ENCODE data around the gene ACOT11.

The ACOT11 gene

DNA sequence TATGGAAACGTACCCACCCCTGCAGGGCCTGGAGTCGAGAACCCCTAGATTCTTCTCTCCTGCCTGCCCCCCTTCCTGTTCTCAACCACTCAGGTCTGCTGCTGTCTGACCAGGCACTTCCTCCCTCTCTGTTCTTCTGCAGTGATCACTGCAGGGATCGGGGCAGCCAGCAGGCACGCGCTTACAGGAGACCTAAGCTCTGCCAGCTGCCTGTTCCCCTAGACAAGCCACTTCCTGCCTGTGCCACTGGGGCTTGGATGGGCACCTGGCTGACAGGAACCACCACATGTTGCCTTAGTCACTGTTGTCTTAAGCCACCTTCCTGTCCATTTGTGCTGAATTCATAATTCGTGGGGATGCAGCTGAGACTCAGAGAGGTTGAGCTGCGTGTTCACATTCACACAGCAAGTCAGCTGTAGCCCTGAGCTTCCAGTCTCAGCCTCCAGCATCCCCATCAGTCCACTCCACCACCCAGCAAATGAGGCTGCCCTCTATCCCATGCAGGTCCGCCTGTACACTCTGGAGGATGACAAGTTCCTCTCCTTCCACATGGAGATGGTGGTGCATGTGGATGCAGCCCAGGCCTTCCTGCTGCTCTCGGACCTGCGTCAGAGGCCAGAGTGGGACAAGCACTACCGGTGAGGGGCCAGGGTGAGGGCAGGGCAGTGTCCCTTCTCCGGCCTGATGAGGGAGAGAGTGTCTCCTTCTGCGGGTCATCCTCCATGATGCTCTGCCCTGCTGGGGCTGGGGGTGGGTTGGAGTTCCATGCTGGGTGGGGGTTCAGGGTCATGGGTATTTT lies 56.7 kb downstream of the ACOT11 start:
- ATAC-seq (ENCODE audit: insufficient read depth, low read depth) (peak; percentile 99), DNase-seq (peak; percentile 91)
- H3K36me3 ChIP-seq (ENCODE audit: insufficient read depth, low read length) = no peaks in the 10 kb centered on the region
- peak overlapping the region; percentile 43 for H3K4me2 ChIP-seq (ENCODE audit: insufficient read depth, low read length)
- no peaks in the 10 kb centered on the region for H3K79me2 ChIP-seq (ENCODE audit: insufficient read depth, low read length)
- peak overlapping the region; percentile 76 for H3K27ac ChIP-seq (ENCODE audit: low read length)
- no peaks in the 10 kb centered on the region for H3K9me3 ChIP-seq (ENCODE audit: insufficient read depth, low read length, severe bottlenecking)
- H4K20me1 ChIP-seq (ENCODE audit: insufficient read depth, low read length) = no peaks in the 10 kb centered on the region
- H3K27me3 ChIP-seq (ENCODE audit: insufficient read depth, low read length, poor library complexity) = no peaks in the 10 kb centered on the region
- H3K4me3 ChIP-seq (ENCODE audit: low read depth in 1 of 2, low read length in 2 of 2) = no peak overlapping the region
- TF ChIP-seq, protein P1, sequence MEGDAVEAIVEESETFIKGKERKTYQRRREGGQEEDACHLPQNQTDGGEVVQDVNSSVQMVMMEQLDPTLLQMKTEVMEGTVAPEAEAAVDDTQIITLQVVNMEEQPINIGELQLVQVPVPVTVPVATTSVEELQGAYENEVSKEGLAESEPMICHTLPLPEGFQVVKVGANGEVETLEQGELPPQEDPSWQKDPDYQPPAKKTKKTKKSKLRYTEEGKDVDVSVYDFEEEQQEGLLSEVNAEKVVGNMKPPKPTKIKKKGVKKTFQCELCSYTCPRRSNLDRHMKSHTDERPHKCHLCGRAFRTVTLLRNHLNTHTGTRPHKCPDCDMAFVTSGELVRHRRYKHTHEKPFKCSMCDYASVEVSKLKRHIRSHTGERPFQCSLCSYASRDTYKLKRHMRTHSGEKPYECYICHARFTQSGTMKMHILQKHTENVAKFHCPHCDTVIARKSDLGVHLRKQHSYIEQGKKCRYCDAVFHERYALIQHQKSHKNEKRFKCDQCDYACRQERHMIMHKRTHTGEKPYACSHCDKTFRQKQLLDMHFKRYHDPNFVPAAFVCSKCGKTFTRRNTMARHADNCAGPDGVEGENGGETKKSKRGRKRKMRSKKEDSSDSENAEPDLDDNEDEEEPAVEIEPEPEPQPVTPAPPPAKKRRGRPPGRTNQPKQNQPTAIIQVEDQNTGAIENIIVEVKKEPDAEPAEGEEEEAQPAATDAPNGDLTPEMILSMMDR (IDR thresholded peaks at IDR 0.05; ENCODE audit: borderline replicate concordance, extremely low read depth, low read length, poor library complexity, severe bottlenecking) = peak; percentile 34
- no peak for TF ChIP-seq EZH2 (IDR thresholded peaks at IDR 0.05; ENCODE audit: borderline replicate concordance, low read depth, low read length, severe bottlenecking)
- H2AFZ ChIP-seq (ENCODE audit: low read depth, low read length) = no peak overlapping the region
- H3K9ac ChIP-seq (ENCODE audit: low read depth, low read length) = peak overlapping the region; percentile 8; the same call in 1 of the 2 replicates
- peaks cover 21% of the 10 kb centered on the region for H3K4me1 ChIP-seq (ENCODE audit: insufficient read depth, low read length)

DNA sequence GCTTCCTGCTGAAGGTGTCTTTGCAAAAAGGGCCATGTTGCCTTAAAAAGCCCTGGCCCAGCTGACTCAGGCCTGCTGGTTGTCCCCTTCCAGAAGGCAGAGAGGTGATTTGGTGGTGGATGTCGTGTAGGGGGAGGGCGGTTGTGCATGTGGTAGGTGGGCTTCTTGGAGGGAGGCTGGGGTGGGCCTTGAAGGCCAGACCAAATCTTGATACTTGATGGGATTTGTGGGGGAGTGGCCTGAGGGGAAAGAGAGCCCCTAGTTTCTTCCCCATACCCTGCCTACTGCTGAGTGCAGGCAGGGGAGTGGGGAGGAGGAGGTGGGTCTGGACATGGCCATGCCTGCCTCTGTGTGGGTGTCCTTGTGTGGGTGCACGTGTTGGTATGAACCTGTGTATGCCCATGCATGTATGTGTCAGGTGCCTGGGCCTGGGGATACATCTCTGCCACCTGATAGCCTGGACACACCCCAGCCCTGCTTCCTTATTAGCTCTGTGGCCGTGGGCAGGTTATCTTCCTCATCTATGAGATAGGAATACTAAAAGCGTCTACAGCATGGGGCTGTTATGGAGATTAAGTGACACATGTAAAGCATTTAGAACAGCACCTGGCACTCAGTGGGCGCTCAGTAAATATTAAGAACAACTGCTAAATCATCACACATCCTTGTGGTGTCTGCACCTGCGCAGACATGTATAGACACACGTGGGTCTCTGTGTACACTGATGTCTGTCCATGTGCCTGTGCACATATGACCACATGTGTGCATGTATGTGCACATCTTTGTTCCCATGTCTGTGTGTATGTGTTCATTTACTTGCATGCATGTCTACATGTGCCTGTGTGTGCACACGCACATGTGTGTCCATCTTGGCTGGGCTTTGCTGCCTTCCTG lies 58.3 kb downstream of the ACOT11 start:
- Histone ChIP-seq H3K79me2 (ENCODE audit: insufficient read depth, low read length) (no peaks in the 10 kb centered on the region), H3K36me3 (ENCODE audit: insufficient read depth, low read length) (no peaks in the 10 kb centered on the region), H3K4me1 (ENCODE audit: insufficient read depth, low read length) (peaks cover 21% of the 10 kb centered on the region), H2AFZ (ENCODE audit: low read depth, low read length) (no peak overlapping the region), H3K4me3 (ENCODE audit: low read depth in 1 of 2, low read length in 2 of 2) (no peak overlapping the region), H4K20me1 (ENCODE audit: insufficient read depth, low read length) (no peaks in the 10 kb centered on the region), H3K9me3 (ENCODE audit: insufficient read depth, low read length, severe bottlenecking) (no peaks in the 10 kb centered on the region), H3K4me2 (ENCODE audit: insufficient read depth, low read length) (no peak overlapping the region), H3K27ac (ENCODE audit: low read length) (0 out of 2 replicates have a peak overlapping the region, but pooled peaks have one; percentile 12), H3K27me3 (ENCODE audit: insufficient read depth, low read length, poor library complexity) (no peaks in the 10 kb centered on the region), H3K9ac (ENCODE audit: low read depth, low read length) (no peak overlapping the region)
- no peak for DNase-seq
- no peak for TF ChIP-seq EZH2 (IDR thresholded peaks at IDR 0.05; ENCODE audit: borderline replicate concordance, low read depth, low read length, severe bottlenecking)
- TF ChIP-seq, protein P1 (IDR thresholded peaks at IDR 0.05; ENCODE audit: borderline replicate concordance, extremely low read depth, low read length, poor library complexity, severe bottlenecking) = no peak
- no peak for ATAC-seq (ENCODE audit: insufficient read depth, low read depth)

DNA sequence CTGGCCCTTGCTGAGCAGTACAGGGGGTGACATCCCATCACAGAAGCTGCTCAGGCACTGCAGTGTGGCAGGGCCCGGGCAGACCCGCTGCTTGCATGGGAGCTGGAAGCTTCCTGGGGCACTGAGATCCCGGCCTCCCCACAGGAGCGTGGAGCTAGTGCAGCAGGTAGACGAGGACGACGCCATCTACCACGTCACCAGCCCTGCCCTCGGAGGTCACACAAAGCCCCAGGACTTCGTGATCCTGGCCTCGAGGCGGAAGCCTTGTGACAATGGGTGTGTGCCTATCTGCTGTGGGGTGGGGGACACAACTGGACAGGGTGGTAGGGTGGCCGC lies 58.9 kb downstream of the ACOT11 start:
- no peak overlapping the region for H2AFZ ChIP-seq (ENCODE audit: low read depth, low read length)
- TF ChIP-seq, protein P1 (IDR thresholded peaks at IDR 0.05; ENCODE audit: borderline replicate concordance, extremely low read depth, low read length, poor library complexity, severe bottlenecking) = no peak
- TF ChIP-seq EZH2 (IDR thresholded peaks at IDR 0.05; ENCODE audit: borderline replicate concordance, low read depth, low read length, severe bottlenecking) = no peak
- no peaks in the 10 kb centered on the region for H4K20me1 ChIP-seq (ENCODE audit: insufficient read depth, low read length)
- DNase-seq = no peak
- no peak overlapping the region for H3K4me2 ChIP-seq (ENCODE audit: insufficient read depth, low read length)
- H3K4me3 ChIP-seq (ENCODE audit: low read depth in 1 of 2, low read length in 2 of 2) = no peak overlapping the region
- ATAC-seq (ENCODE audit: insufficient read depth, low read depth) = no peak
- H3K79me2 ChIP-seq (ENCODE audit: insufficient read depth, low read length) = no peaks in the 10 kb centered on the region
- no peak overlapping the region for H3K27ac ChIP-seq (ENCODE audit: low read length)
- peaks cover 21% of the 10 kb centered on the region for H3K4me1 ChIP-seq (ENCODE audit: insufficient read depth, low read length)
- H3K9ac ChIP-seq (ENCODE audit: low read depth, low read length) = no peak overlapping the region
- H3K27me3 ChIP-seq (ENCODE audit: insufficient read depth, low read length, poor library complexity) = no peaks in the 10 kb centered on the region
- no peaks in the 10 kb centered on the region for H3K36me3 ChIP-seq (ENCODE audit: insufficient read depth, low read length)
- no peaks in the 10 kb centered on the region for H3K9me3 ChIP-seq (ENCODE audit: insufficient read depth, low read length, severe bottlenecking)
